Measurements from ENCODE around the gene AKAP4.

The AKAP4 gene

GRCh38 chrX:50154429-50154828, 46.4 kb downstream of the AKAP4 start:
- Histone ChIP-seq H3K27me3 (ENCODE audit: insufficient read depth, poor library complexity, severe bottlenecking) (no peaks in the 10 kb centered on the region), H3K4me3 (replicated peaks; ENCODE audit: insufficient read depth, low read length) (no peak overlapping the region), H3K27ac (replicated peaks) (no peak overlapping the region)
- no peak for DNase-seq (ENCODE audit: low read depth in 1 of 2, low spot score in 1 of 2)
- TF ChIP-seq SPI1 (IDR thresholded peaks at IDR 0.05; ENCODE audit: borderline replicate concordance, low read depth) (no peak), GABPA (IDR thresholded peaks at IDR 0.05; ENCODE audit: low read depth) (no peak), POLR2AphosphoS5 (IDR thresholded peaks at IDR 0.05; ENCODE audit: low read depth) (no peak), REST (IDR thresholded peaks at IDR 0.05; ENCODE audit: insufficient replicate concordance, low read depth) (no peak), CTCF (IDR thresholded peaks at IDR 0.05; ENCODE audit: insufficient read depth, low read length) (no peak)

GRCh38 chrX:50152456-50152855, 48.4 kb downstream of the AKAP4 start:
- TF ChIP-seq POLR2AphosphoS5 (IDR thresholded peaks at IDR 0.05; ENCODE audit: low read depth) (no peak), SPI1 (IDR thresholded peaks at IDR 0.05; ENCODE audit: borderline replicate concordance, low read depth) (no peak), CTCF (IDR thresholded peaks at IDR 0.05; ENCODE audit: insufficient read depth, low read length) (no peak), GABPA (IDR thresholded peaks at IDR 0.05; ENCODE audit: low read depth) (no peak), REST (IDR thresholded peaks at IDR 0.05; ENCODE audit: insufficient replicate concordance, low read depth) (no peak)
- Histone ChIP-seq H3K27ac (replicated peaks) (no peak overlapping the region), H3K27me3 (ENCODE audit: insufficient read depth, poor library complexity, severe bottlenecking) (no peaks in the 10 kb centered on the region), H3K4me3 (replicated peaks; ENCODE audit: insufficient read depth, low read length) (no peak overlapping the region)
- DNase-seq (ENCODE audit: low read depth in 1 of 2, low spot score in 1 of 2): no peak

- no peak for TF ChIP-seq POLR2AphosphoS5 (IDR thresholded peaks at IDR 0.05; ENCODE audit: low read depth)
- TF ChIP-seq CTCF (IDR thresholded peaks at IDR 0.05; ENCODE audit: insufficient read depth, low read length): no peak
- TF ChIP-seq SPI1 (IDR thresholded peaks at IDR 0.05; ENCODE audit: borderline replicate concordance, low read depth): no peak
- TF ChIP-seq REST (IDR thresholded peaks at IDR 0.05; ENCODE audit: insufficient replicate concordance, low read depth): no peak
- TF ChIP-seq GABPA (IDR thresholded peaks at IDR 0.05; ENCODE audit: low read depth): no peak
These were observed 52.8 kb downstream of the AKAP4 start for GRCh38 chrX:50147972-50148371.

More at GRCh38 chrX:50147972-50148371, 52.8 kb downstream of the AKAP4 start:
- Histone ChIP-seq H3K27me3 (ENCODE audit: insufficient read depth, poor library complexity, severe bottlenecking) (no peaks in the 10 kb centered on the region), H3K4me3 (replicated peaks; ENCODE audit: insufficient read depth, low read length) (no peak overlapping the region), H3K27ac (replicated peaks) (no peak overlapping the region)
- no peak for DNase-seq (ENCODE audit: low read depth in 1 of 2, low spot score in 1 of 2)
